GM13977 (cell line): ENCODE data around the gene YWHAB.

Experiments used
- DNase-seq: peaks from one replicate; pipeline ENCODE4 v3.0.0; 2012; ENCODE audit warnings: low spot score
- in situ Hi-C: fragments of 300-500 bp; cut with MboI; formaldehyde crosslinking; loops from one replicate; pipeline ENCODE4 v1.12.0; 2022; ENCODE audit warnings: low sequenced_read_pairs, low pct_unique_long_range_greater_than_20kb, mixed read lengths, inconsistent platforms; ENCODE audit not compliant: unreplicated experiment
- TF ChIP-seq, protein P1 (sequence below): IDR thresholded peaks from 2 replicates; pipeline ENCODE4 v1.5.1; 2012; ENCODE audit warnings: mild to moderate bottlenecking, control low read depth; ENCODE audit not compliant: insufficient read depth; ENCODE audit errors: extremely low read depth, missing control alignments

The YWHAB gene

GRCh38 chr20:44911264-44911921, 25.9 kb downstream of the YWHAB start:
- TF ChIP-seq, protein P1, sequence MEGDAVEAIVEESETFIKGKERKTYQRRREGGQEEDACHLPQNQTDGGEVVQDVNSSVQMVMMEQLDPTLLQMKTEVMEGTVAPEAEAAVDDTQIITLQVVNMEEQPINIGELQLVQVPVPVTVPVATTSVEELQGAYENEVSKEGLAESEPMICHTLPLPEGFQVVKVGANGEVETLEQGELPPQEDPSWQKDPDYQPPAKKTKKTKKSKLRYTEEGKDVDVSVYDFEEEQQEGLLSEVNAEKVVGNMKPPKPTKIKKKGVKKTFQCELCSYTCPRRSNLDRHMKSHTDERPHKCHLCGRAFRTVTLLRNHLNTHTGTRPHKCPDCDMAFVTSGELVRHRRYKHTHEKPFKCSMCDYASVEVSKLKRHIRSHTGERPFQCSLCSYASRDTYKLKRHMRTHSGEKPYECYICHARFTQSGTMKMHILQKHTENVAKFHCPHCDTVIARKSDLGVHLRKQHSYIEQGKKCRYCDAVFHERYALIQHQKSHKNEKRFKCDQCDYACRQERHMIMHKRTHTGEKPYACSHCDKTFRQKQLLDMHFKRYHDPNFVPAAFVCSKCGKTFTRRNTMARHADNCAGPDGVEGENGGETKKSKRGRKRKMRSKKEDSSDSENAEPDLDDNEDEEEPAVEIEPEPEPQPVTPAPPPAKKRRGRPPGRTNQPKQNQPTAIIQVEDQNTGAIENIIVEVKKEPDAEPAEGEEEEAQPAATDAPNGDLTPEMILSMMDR, result peak; percentile 69
- in situ Hi-C loops, result no loop called here
- peak; percentile 76 for DNase-seq

DNA sequence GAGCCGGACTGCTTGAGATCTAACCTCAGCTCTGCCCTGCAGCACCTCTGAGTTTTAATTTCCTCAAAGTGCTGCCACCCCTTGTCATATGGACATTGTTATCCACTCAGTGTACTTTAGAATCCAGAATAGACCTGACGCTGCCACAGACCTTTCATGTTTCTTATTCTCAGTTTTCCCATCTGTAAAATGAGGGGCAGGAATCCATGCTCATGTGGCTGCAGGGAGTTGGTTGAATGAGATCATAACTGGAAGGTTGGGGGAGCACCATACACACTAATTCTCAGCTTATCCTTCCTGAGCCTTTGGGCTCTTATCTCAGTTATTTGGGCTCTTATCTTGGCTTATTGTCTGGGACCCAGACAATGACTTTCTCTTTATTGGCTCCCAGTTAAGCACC, 26.7 kb downstream of the YWHAB start:
- DNase-seq, result no peak
- TF ChIP-seq, protein P1, result no peak
- in situ Hi-C loops, result no loop called here

DNA sequence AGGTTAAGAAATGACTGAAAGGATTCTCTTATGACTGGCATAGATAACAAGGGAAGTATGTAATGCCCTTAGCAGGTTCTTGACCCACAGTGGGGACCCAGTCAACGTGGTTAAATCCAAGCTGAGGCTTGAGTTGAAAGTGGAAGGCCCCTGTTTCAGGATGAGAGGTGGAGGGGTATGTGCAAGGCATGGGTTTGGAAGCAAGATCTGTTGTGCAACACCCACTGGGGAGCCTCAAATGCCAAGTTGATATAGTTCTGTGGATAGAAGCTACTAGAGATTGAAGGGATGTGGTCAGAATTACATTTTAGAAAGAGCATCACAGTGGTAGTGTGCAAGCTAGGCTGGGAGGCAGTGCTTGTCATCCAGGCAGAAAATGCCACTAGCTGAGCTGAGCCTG, 29.4 kb downstream of the YWHAB start:
- in situ Hi-C loops, result no loop called here
- no peak for DNase-seq
- TF ChIP-seq, protein P1, result no peak

DNA sequence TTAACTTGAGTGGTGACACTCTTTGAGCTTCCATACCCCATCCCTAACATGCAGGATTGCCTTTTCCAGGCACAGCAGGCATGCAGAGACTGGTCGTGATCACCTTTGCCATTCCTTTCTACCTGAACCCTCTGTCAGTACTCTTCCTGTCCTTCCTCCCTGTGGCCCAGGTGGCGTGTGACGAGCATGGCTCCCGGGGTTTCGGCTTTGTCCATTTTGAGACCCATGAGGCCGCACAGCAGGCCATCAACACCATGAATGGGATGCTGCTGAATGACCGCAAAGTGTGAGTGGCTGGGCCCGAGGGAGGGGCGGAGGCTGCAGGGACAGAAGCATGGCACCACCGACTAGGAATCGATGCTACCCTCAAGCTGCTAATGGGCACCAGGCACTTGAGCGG, 31.1 kb downstream of the YWHAB start:
- no peak for DNase-seq
- TF ChIP-seq, protein P1, result no peak
- in situ Hi-C loops, result no loop called here

DNA sequence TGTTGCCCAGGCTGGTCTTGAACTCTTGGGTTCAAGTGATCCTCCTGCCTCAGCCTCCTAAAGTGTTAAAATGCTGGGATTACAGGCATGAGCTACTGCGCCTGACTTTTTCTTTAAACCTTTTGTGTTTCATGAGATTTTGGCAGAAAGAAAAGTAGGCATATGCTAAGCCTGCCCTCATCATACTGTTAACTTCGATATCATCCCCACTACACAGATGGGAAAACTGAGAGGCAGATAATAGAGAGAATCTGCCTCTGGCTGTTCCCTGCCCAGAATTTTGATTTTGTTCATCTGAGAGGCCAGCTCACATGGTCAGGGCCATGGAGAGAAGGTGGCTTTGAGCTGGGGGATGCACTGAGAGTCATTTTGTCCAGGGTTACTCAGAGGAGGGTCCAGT, 31.9 kb downstream of the YWHAB start:
- in situ Hi-C loops, result no loop called here
- DNase-seq, result no peak
- TF ChIP-seq, protein P1, result no peak

GRCh38 chr20:44918342-44918741, 32.8 kb downstream of the YWHAB start:
- TF ChIP-seq, protein P1, result no peak
- in situ Hi-C loops, result no loop called here
- DNase-seq, result no peak
